ENCODE measurements around the gene LPA. TPM values are rescaled to one million over a fixed set of nuclear protein-coding genes. Genes with fewer than 3 reads are reported as not detected.

The LPA gene
- polyA plus RNA-seq, 3 donors: 0.19 to 0.21 (median 0.19) TPM

Other genes starting within 250 kb of the LPA start
- gene PLG, start 38.0 kb upstream of the LPA start, polyA plus RNA-seq (ENCODE audit: insufficient read length in 3 of 3): 10 to 100 TPM in 2 of 3 donors, 1 to 10 TPM in 1; 9.8 to 10.2 (median 10.1) TPM